Measurements from ENCODE around the gene PFAS. TPM values are rescaled to one million over a fixed set of nuclear protein-coding genes. Genes with fewer than 3 reads are reported as not detected.
A peak's percentile ranks its signal among the peaks of the same experiment; 100 is the strongest.

Gene PFAS
- total and polyA plus RNA-seq, 10 of the 15 experiments (the other 5 are each of a cell fraction or from before 2014, with no cell fraction given): 13.9 to 122 (median 47.2) TPM

- TF ChIP-seq BCL3 (IDR thresholded peaks at IDR 0.05; ENCODE audit: borderline replicate concordance, insufficient read depth, low read depth, low read length, poor library complexity, severe bottlenecking) (no peak), TCF3 (IDR thresholded peaks at IDR 0.05; ENCODE audit: borderline replicate concordance, insufficient read depth, low read depth, low read length) (no peak), RUNX3 (IDR thresholded peaks at IDR 0.05; ENCODE audit: low read length) (0 out of 2 replicates have a peak, but pooled peaks have one; percentile 16), NFYB (IDR thresholded peaks at IDR 0.05; ENCODE audit: insufficient read depth, low read depth, low read length) (no peak), YY1 (IDR thresholded peaks at IDR 0.05; ENCODE audit: low read depth, low read length) (peak; percentile 77), ASH2L (IDR thresholded peaks at IDR 0.05; ENCODE audit: borderline replicate concordance, low read depth) (no peak), SMARCA5 (IDR thresholded peaks at IDR 0.05) (peak; percentile 81; the same call in 1 of the 2 replicates), PKNOX1 (IDR thresholded peaks at IDR 0.05) (peak; percentile 6; the same call in 1 of the 2 replicates), IKZF1 (conservative IDR thresholded peaks at IDR 0.05) (peak; percentile 42; the same call in 1 of the 2 replicates), USF1 (IDR thresholded peaks at IDR 0.05; ENCODE audit: borderline replicate concordance, extremely low read length, insufficient read depth, low read depth, low read length) (no peak), STAT1 (conservative IDR thresholded peaks at IDR 0.05) (no peak), POU2F2 (IDR thresholded peaks at IDR 0.05; ENCODE audit: borderline replicate concordance, low read depth, low read length) (peak; percentile 45; the same call in 1 of the 3 replicates), ZZZ3 (IDR thresholded peaks at IDR 0.05; ENCODE audit: control insufficient read depth, insufficient read length, low read depth) (no peak), HSF1 (IDR thresholded peaks at IDR 0.05; ENCODE audit: low read depth, low read length) (no peak), PBX3 (IDR thresholded peaks at IDR 0.05; ENCODE audit: insufficient replicate concordance, low read depth, low read length) (peak; percentile 14), NKRF (conservative IDR thresholded peaks at IDR 0.05) (no peak), RAD21 (IDR thresholded peaks at IDR 0.05; ENCODE audit: insufficient read depth, low read depth, low read length) (peak; percentile 90), IKZF2 (IDR thresholded peaks at IDR 0.05) (0 out of 4 replicates have a peak, but pooled peaks of 1 of the 2 experiments have one; percentile 12), RB1 (IDR thresholded peaks at IDR 0.05; ENCODE audit: borderline replicate concordance) (peak; percentile 30; the same call in 1 of the 2 replicates), SMC3 (IDR thresholded peaks at IDR 0.05; ENCODE audit: borderline replicate concordance, low read length) (peak; percentile 91), SP1 (IDR thresholded peaks at IDR 0.05; ENCODE audit: low read depth, low read length) (no peak)
Measured at GRCh38 chr17:8300627-8301242, 51.6 kb downstream of the PFAS start (continued).

Data from GM12878 (cell line).